Stimulated activated CD4-positive, alpha-beta T cell treated with anti-CD3 and anti-CD28 coated beads, TNF-alpha, amount 100 ng/mL, for 1 hour (primary cell): ENCODE data around the gene TPST1.

Experiments
- DNase-seq, 3 donors: peaks; one replicate each; pipeline ENCODE4 v3.0.0-alpha.2; 2020; ENCODE audit warnings: low read depth in 3 of 3, low spot score in 1 of 3

TPST1 gene

DNA sequence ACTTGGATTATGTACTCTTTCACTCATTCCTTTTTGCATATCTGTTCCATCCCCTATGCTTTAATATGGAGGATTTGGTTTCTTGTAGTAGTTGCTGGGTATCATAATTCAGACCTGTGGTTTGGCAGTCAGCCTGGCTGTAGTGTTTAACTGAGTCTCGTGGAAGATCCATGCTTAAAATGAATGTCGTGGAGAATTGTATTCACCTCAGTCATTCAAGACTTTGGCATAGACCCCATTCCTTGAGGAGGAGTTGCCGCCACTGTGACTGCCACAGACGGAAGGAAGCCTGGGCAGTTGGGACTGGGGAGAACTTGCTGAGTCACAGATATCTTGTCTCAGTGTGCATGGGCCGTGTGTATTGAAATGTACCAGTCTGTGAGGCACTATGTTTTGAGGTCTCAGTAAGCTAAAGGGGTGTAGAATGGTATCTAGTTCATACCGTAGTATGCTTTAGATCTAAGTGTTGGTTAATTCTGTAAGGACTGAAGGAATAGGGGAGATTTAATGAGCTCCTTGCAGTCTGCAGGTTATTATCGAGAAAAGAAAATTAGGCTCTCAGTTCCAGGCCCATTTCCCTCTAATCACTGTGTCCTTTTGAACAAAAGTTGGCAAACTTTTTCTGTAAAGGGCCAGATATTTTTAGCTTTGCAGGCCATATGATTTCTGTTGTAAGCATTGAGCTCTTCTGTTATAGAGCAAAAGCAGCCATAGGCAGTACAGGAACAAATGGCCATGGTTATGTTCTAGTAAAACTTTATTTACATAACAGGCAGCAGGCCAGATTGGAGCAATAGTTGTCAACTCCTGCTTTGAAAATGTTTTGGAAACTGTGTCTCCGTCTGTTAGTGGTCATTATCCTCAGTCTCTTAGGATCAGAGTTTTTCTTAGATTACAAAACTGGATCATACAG lies 76.8 kb downstream of the TPST1 start:
- no peak for DNase-seq

GRCh38 chr7:66282591-66282935 lies 77.4 kb downstream of the TPST1 start:
- no peak for DNase-seq

- DNase-seq = no peak
Measured at GRCh38 chr7:66283003-66283920, 78.1 kb downstream of the TPST1 start.

DNA sequence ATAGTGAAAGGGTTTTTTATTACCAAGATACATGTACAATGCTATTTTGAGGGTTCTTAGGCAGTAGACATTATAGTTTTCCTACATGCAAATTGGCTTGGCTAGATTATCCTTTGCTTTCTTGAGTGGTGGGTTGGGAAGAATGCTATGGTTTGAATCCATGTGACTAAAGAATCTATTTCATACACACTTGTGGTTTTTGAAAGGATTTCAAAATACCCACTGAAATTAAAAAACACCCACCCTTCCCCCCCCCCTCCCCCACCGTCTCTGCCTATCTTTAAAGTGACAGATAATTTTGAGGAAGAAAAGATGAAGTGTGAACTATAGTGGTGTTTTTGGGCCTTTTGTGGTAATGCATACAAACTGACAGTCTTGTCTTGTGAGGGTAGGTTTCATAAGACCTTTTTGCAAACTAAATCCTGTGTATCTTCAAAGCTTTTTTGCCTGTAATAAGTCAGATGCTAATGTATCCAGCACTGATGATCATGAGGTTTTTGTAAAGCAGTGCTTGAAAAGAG lies 90.9 kb downstream of the TPST1 start:
- DNase-seq = no peak

GRCh38 chr7:66296557-66296956 lies 91.4 kb downstream of the TPST1 start:
- no peak for DNase-seq

- DNase-seq = no peak
Measured at GRCh38 chr7:66297579-66297978, 92.4 kb downstream of the TPST1 start.

- no peak for DNase-seq
Measured at GRCh38 chr7:66301249-66301648, 96.1 kb downstream of the TPST1 start.

DNA sequence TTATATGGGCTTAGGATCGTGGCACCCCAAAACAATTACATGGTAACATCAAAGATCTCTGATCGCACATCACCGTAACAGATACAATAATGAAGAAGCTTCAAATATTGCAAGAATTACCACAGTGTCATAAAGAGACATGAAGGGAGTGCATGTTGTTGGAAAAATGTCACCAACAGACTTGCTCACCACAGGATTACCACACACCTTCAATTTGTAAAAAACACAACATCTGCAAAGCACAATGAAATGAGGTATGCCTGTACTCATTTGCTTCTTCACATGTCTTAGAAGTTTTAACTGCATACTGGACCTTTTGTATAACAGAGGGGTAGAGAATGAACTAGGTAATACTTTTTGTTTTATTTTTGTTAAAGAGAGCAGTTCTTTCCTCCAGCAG lies 96.6 kb downstream of the TPST1 start:
- no peak for DNase-seq

DNA sequence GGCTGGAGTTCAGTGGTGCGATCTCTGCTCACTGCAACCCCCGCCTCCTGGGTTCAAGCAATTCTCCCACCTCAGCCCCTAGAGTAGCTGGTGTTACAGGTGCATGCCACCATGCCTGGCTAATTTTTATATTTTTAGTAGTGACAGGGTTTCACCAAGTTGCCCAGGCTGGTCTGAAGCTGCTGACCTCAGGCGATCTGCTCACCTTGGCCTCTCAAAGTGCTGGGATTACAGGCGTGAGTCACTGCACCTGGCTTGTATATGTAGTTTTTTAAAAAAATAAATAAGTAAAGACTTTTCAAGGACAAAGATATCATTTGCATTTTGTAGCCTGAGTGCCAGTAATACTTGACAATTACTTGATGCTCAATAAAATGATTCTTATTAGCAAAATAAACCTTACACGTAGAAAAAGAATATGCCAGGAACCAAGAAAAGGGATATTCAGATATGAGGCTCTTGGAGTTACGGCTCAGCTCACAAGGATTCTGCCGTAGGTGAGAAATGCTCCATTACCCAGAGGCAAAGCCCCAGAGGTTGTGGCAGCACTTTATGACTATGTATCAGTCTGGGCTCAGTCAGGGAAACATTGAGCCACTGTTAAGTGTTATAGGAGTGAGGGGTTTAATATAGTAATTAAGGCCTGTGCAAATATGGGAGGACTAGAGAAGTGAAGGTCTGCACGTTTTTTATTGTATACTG lies 98.5 kb downstream of the TPST1 start:
- DNase-seq = no peak

GRCh38 chr7:66304536-66304935 lies 99.4 kb downstream of the TPST1 start:
- DNase-seq = no peak

- no peak for DNase-seq
Measured at GRCh38 chr7:66306243-66306642, 101.1 kb downstream of the TPST1 start.

DNA sequence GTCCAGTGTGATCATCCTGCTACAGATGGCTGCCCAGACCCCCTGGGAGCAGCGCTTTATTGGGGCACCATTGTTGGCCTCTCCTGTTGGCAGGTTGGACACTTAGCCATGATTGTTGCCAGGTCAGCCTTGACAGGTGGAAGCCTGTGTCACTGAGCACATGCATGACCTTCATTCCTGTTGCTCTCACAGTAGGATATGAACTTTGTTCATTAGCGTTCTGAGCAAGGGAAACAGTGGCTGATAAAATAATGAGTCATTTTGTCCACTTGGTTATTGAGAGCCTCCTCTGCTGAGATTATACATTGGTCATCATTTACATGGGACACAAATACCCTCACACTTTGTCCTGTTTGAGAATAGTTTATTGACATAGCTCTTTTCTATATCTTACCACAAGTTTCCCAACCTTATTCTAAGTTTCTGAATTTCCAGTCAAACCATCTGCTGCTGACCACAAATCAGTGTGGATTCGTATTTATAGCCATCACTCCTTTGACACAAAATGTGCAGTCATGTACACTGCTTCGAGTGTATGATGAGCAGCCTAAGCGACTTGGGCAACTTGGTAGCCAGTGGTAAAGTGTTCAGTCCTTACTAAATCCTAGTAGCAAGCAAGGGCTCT lies 102.6 kb downstream of the TPST1 start:
- no peak for DNase-seq

- DNase-seq = no peak
Measured at GRCh38 chr7:66308411-66308810, 103.3 kb downstream of the TPST1 start.

GRCh38 chr7:66310620-66311019 lies 105.5 kb downstream of the TPST1 start:
- no peak for DNase-seq

GRCh38 chr7:66313886-66314568 lies 108.9 kb downstream of the TPST1 start:
- DNase-seq = no peak

DNA sequence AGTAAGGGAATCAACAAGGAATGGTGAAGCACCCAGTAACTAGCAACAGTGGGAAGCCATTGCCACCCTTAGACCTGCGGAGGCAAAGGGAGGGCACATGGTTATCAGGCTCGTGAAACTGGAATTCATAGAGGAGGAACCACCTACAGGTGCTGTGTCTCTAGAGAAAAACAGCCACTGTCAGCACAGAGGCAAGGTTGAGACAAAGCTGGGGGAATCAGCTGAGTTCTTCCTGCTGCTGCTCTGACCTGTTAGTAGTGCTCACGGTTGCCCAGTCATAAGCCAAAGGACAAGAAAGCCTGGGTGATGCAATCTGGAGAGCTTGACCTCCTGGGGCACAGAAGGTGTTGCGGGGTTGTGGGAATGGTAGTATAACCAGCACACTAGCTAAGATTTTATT lies 110.1 kb downstream of the TPST1 start:
- DNase-seq = no peak

DNA sequence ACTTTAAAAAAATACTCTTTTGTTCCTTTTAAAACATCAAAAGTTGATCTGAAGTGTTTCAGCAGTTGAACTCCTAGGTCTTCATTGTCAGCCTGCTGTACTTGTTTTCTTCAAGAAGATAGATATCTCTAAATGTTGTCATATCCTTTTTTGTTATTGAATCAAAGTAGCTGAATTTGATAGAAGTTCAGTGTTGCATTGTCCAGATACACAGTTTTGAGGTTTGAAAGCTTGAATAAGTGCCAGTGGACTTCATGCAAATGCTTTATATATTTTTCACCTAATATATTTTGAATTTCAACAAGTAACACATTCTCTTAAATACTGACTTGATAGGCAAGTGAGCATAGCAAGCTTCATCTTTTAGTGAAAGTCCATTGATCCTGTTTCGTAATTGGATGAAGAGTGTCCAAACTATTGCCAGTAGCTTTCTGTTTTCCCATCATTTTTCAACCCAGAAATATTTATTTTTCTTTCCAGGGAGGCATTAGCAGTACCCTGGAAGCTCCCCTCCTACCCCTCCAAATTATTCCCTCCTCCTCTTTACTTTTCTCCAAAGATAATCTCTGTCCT lies 114.4 kb downstream of the TPST1 start:
- no peak for DNase-seq

DNA sequence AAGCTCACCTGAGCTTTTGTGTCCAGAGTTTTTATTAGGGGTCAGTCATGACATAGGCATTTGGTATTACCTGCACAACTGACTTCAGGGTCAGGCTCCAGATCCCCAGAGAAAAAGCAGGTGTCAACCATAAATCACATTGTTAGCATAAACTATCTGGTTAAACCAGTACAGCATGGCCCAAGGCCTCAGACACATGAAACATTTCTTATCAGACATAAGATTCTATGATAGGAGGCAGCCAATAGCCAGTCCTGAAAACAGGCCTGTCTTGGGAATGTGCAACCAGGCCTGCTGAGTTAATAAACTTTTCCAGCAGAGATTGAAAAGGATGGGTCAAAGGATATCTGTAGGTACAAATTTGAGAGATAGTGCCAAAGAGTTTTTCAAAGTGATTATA lies 116.1 kb downstream of the TPST1 start:
- DNase-seq = no peak

DNA sequence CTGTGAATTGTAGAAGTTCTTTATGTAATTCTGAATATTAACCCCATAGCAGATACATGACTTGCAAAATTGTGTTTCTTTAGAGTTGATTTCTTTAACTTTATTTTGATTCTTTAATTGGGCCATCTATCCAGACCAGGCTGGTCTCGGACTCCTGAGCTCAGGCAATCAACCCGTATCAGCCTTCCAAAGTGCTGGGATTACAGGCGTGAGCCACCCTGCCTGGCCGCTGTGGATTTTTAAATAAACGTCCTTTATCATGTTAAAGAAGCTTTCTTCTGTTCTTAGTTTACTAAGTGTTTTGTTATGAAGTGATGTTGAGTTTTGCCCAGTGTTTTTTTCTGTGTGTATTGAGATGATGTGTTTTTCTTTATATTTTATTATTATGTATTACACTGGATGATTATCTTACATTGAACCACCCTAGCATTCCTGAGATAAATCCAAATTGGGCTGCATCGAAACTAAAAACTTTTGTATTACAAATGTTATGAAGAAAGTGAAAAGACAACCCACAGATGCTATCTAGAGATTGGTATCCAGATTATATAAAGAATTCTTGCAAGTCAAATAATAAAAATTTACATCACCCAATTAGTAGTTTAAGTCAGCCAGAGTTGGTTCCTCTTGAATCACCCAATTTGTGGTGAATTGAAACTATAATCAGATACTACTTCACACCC lies 118.1 kb downstream of the TPST1 start:
- DNase-seq = no peak
